IMR-90 (cell line): Measurements from ENCODE around the gene U2SURP. TPM values are rescaled to one million over a fixed set of nuclear protein-coding genes. Genes with fewer than 3 reads are reported as not detected.

Source experiments
- ATAC-seq: fragments of 200-7000 bp; cut with Tn5 transposase; 2 replicates; pipeline ENCODE4 v1.9.1; 2020; ENCODE audit warnings: low read depth, mild to moderate bottlenecking, moderate library complexity
- BruUV-seq: library from RNA; stranded (reverse); fragments of 400-500 nt; replicated peaks from 2 replicates; lab custom pipeline; 2021; lab: Mats Ljungman, UMichigan
- CTCF ChIA-PET: fragments of 300-600 bp; formaldehyde crosslinking; extraction: SDS; loops from one replicate; lab custom pipeline; 2021; ENCODE audit warnings: antibody characterized with exemption; lab: Yijun Ruan, JAX
- POLR2A ChIA-PET: fragments of 300-600 bp; sonication (Branson Sonifier 250); formaldehyde crosslinking; loops from one replicate; lab custom pipeline; 2022; ENCODE audit warnings: antibody characterized with exemption; ENCODE audit not compliant: unreplicated experiment; lab: Charles Lee
- DNase-seq: peaks from one replicate; pipeline ENCODE4 v3.0.0; 2013
- H2AFZ ChIP-seq: replicated peaks from 2 replicates; pipeline ENCODE3; 2013; ENCODE audit warnings: low read length, mild to moderate bottlenecking; ENCODE audit not compliant: poor library complexity
- H2AK5ac ChIP-seq: 2 replicates; pipeline ENCODE4 v1.6.1; 2013; ENCODE audit warnings: low read depth, low read length, inconsistent platforms
- H2AK9ac ChIP-seq: replicated peaks from 2 replicates; pipeline ENCODE3; 2013; ENCODE audit warnings: mild to moderate bottlenecking, low read depth, low read length, moderate library complexity; ENCODE audit not compliant: poor library complexity
- H2BK120ac ChIP-seq: 2 replicates; pipeline ENCODE4 v1.6.1; 2013; ENCODE audit warnings: low read depth, low read length, inconsistent platforms
- H2BK15ac ChIP-seq: 3 replicates; pipeline ENCODE4 v1.6.1; 2013; ENCODE audit warnings: low read depth, low read length, inconsistent platforms
- H2BK20ac ChIP-seq: 2 replicates; pipeline ENCODE4 v1.6.1; 2013; ENCODE audit warnings: low read depth, mild to moderate bottlenecking, inconsistent platforms, low read length, moderate library complexity
- H2BK5ac ChIP-seq: 2 replicates; pipeline ENCODE4 v1.6.1; 2013; ENCODE audit warnings: mild to moderate bottlenecking, low read depth, low read length, inconsistent platforms; ENCODE audit not compliant: poor library complexity, severe bottlenecking
- H3K14ac ChIP-seq: replicated peaks from 2 replicates; pipeline ENCODE4 v1.6.1; 2013; ENCODE audit warnings: low read depth, low read length, inconsistent platforms
- H3K18ac ChIP-seq: 2 replicates; pipeline ENCODE4 v1.6.1; 2013; ENCODE audit warnings: low read depth, low read length, control low read depth
- H3K23ac ChIP-seq: 2 replicates; pipeline ENCODE4 v1.6.1; 2013; ENCODE audit warnings: low read depth, low read length, inconsistent platforms
- H3K27ac ChIP-seq: 2 replicates; pipeline ENCODE4 v1.5.1; 2013; ENCODE audit warnings: mild to moderate bottlenecking, control low read depth, low read length; ENCODE audit not compliant: insufficient read depth
- H3K27me3 ChIP-seq: 2 replicates; pipeline ENCODE4 v1.6.1; 2013; ENCODE audit warnings: low read length; ENCODE audit not compliant: control insufficient read depth, insufficient read depth
- H3K36me3 ChIP-seq: 2 replicates; pipeline ENCODE4 v1.6.1; 2013; ENCODE audit warnings: low read length, mixed read lengths; ENCODE audit not compliant: control insufficient read depth, insufficient read depth
- H3K4ac ChIP-seq: 2 replicates; pipeline ENCODE4 v1.6.1; 2013; ENCODE audit warnings: low read depth, low read length, inconsistent platforms
- H3K4me1 ChIP-seq: 2 replicates; pipeline ENCODE4 v1.6.1; 2013; ENCODE audit warnings: low read length, mixed read lengths; ENCODE audit not compliant: control insufficient read depth, insufficient read depth
- H3K4me2 ChIP-seq: 2 replicates; pipeline ENCODE4 v1.6.1; 2013; ENCODE audit warnings: low read depth, mild to moderate bottlenecking, control low read depth, low read length, moderate library complexity
- H3K4me3 ChIP-seq: 2 replicates; pipeline ENCODE4 v1.5.1; 2013; ENCODE audit warnings: low read depth, mild to moderate bottlenecking, control low read depth, low read length, moderate library complexity; ENCODE audit not compliant: insufficient read depth
- H3K56ac ChIP-seq: 2 replicates; pipeline ENCODE4 v1.6.1; 2013; ENCODE audit warnings: low read length, inconsistent platforms; ENCODE audit not compliant: insufficient read depth; ENCODE audit errors: extremely low read depth
- H3K79me1 ChIP-seq, 2 experiments: 2 replicates each; pipeline ENCODE4 v1.6.1; 2013; ENCODE audit warnings: low read length in 2 of 2, inconsistent platforms in 1 of 2, low read depth in 1 of 2
- H3K9ac ChIP-seq: 2 replicates; pipeline ENCODE4 v1.6.1; 2013; ENCODE audit warnings: low read depth, low read length, control low read depth
- H3K9me1 ChIP-seq: 2 replicates; pipeline ENCODE4 v1.6.1; 2013; ENCODE audit warnings: low read length, inconsistent platforms; ENCODE audit not compliant: insufficient read depth
- H3K9me3 ChIP-seq: 2 replicates; pipeline ENCODE4 v1.6.1; 2013; ENCODE audit warnings: low read length; ENCODE audit not compliant: control insufficient read depth, insufficient read depth
- H4K20me1 ChIP-seq: 2 replicates; pipeline ENCODE4 v1.6.1; 2013; ENCODE audit warnings: low read length, inconsistent platforms; ENCODE audit not compliant: insufficient read depth
- H4K5ac ChIP-seq: 2 replicates; pipeline ENCODE4 v1.6.1; 2013; ENCODE audit warnings: mild to moderate bottlenecking, low read depth, low read length, control low read depth
- H4K8ac ChIP-seq, 2 experiments: 2 replicates each; pipeline ENCODE4 v1.6.1; 2013; ENCODE audit warnings: low read depth in 2 of 2, low read length in 2 of 2, control low read depth in 1 of 2, inconsistent platforms in 1 of 2
- H4K91ac ChIP-seq: 2 replicates; pipeline ENCODE4 v1.6.1; 2013; ENCODE audit warnings: low read depth, low read length, inconsistent platforms; ENCODE audit not compliant: insufficient read depth
- BHLHE40 ChIP-seq: fragments of 150-350 bp; IDR thresholded peaks from 2 replicates; pipeline ENCODE4 v1.6.1; 2016; ENCODE audit warnings: mild to moderate bottlenecking, low read depth, low read length
- CEBPB ChIP-seq: IDR thresholded peaks from 2 replicates; pipeline ENCODE4 v1.6.1; 2012; ENCODE audit warnings: low read depth, low read length, improper control_type of control experiment
- CHD1 ChIP-seq: IDR thresholded peaks from 2 replicates; pipeline ENCODE4 v1.6.1; 2012; ENCODE audit warnings: low read depth, low read length, improper control_type of control experiment
- MAFK ChIP-seq: IDR thresholded peaks from 2 replicates; pipeline ENCODE4 v1.6.1; 2012; ENCODE audit warnings: low read depth, low read length, improper control_type of control experiment
- MXI1 ChIP-seq: IDR thresholded peaks from 2 replicates; pipeline ENCODE4 v1.6.1; 2012; ENCODE audit warnings: low read depth, mild to moderate bottlenecking, low read length, moderate library complexity, borderline replicate concordance
- NFE2L2 ChIP-seq: fragments of 150-350 bp; IDR thresholded peaks from 2 replicates; pipeline ENCODE4 v1.6.1; 2016; ENCODE audit warnings: low read depth, mild to moderate bottlenecking, low read length
- RAD21 ChIP-seq: IDR thresholded peaks from 2 replicates; pipeline ENCODE4 v1.6.1; 2012; ENCODE audit warnings: low read length, improper control_type of control experiment
- RCOR1 ChIP-seq: IDR thresholded peaks from 2 replicates; pipeline ENCODE4 v1.6.1; 2012; ENCODE audit warnings: mild to moderate bottlenecking, low read length, improper control_type of control experiment; ENCODE audit not compliant: insufficient replicate concordance
- RFX5 ChIP-seq: IDR thresholded peaks from 2 replicates; pipeline ENCODE4 v1.8.0; 2012; ENCODE audit warnings: low read depth, mild to moderate bottlenecking, low read length, moderate library complexity
- SMC3 ChIP-seq: fragments of 150-350 bp; IDR thresholded peaks from 2 replicates; pipeline ENCODE4 v1.6.1; 2016; ENCODE audit warnings: low read depth, mild to moderate bottlenecking, antibody characterized with exemption, low read length, moderate library complexity
- WGBS, 2 experiments: methylation state at CpG; one replicate each; pipeline versions ENCODE4 v1.1.5 to v1.1.7; 2013; ENCODE audit warnings: missing lambda C conversion rate in 2 of 2; ENCODE audit not compliant: insufficient read length in 1 of 2; ENCODE audit errors: extremely low coverage in 2 of 2; 5-methylcytosine and 5-hydroxymethylcytosine counted together
- dilution Hi-C: fragments of 300-500 bp; cut with HindIII; formaldehyde crosslinking; loops from one replicate; pipeline ENCODE4 v1.14.3; 2018; ENCODE audit warnings: low sequenced_read_pairs; ENCODE audit not compliant: unreplicated experiment
- in situ Hi-C: fragments of 300-500 bp; cut with MboI; formaldehyde crosslinking; loops from 3 replicates; pipeline ENCODE4 v1.14.3; 2019; ENCODE audit warnings: low sequenced_read_pairs, inconsistent platforms, mixed read lengths
- intact Hi-C: fragments of 100-400 bp; cut with micrococcal nuclease; formaldehyde crosslinking; loops from 2 replicates; pipeline ENCODE4 v1.10.0; 2022
- polyA plus RNA-seq, 3 experiments: library from polyadenylated mRNA; depleted of rRNA; stranded (reverse); fragments of >200 nt; gene quantifications; 2 replicates each; pipeline ENCODE4 v1.2.3, GENCODE V29; 2012; ENCODE audit warnings: low replicate concordance in 1 of 3
- total RNA-seq: library from RNA; depleted of rRNA; stranded (reverse); fragments of >200 nt; gene quantifications from 2 replicates; pipeline ENCODE4 v1.2.3, GENCODE V29; 2012

The U2SURP gene
- total and polyA plus RNA-seq, 2 of the 4 experiments (the other 2 are of a cell fraction): 24.8 to 29.4 TPM

- ATAC-seq: peak; percentile 78
- Histone ChIP-seq H3K14ac (no peak within 1 kb of the TSS), H4K5ac (no peak within 1 kb of the TSS), H4K20me1 (no peaks in the 10 kb centered on the region), H4K91ac (no peak within 1 kb of the TSS), H3K4me3 (peak within 1 kb of the TSS; percentile 48), H3K4me1 (0 out of 2 replicates have a peak, but pooled peaks cover 2% of the 10 kb centered on the region), H3K23ac (peak within 1 kb of the TSS; percentile 43; the same call in 1 of the 2 replicates), H2AK5ac (no peak within 1 kb of the TSS), H3K4ac (no peak within 1 kb of the TSS), H2BK20ac (no peak within 1 kb of the TSS), H3K9ac (no peak within 1 kb of the TSS), H3K9me1 (no peaks in the 10 kb centered on the region; the same call in 1 of the 2 replicates), H3K27me3 (peaks cover 54% of the 10 kb centered on the region), H3K18ac (no peak within 1 kb of the TSS), H2BK120ac (no peak within 1 kb of the TSS), H2AFZ (peak within 1 kb of the TSS; percentile 84), H3K27ac (no peak within 1 kb of the TSS), H3K9me3 (peaks cover 2% of the 10 kb centered on the region; the same call in 1 of the 2 replicates), H2AK9ac (peak within 1 kb of the TSS; percentile 46), H3K56ac (no peak within 1 kb of the TSS), H2BK15ac (no peak within 1 kb of the TSS), H3K4me2 (peak within 1 kb of the TSS; percentile 79), H3K36me3 (no peaks in the 10 kb centered on the region), H4K8ac (no peak within 1 kb of the TSS), H2BK5ac (no peak within 1 kb of the TSS), H3K79me1 (no peaks in the 10 kb centered on the region)
- no peak for TF ChIP-seq RFX5
- TF ChIP-seq NFE2L2: no peak
- TF ChIP-seq RCOR1: no peak
- TF ChIP-seq BHLHE40: no peak
- no peak for TF ChIP-seq SMC3
- no peak for TF ChIP-seq CEBPB
- TF ChIP-seq MAFK: no peak
- no peak for TF ChIP-seq CHD1
- no peak for TF ChIP-seq RAD21
- no peak for TF ChIP-seq MXI1
- WGBS, 2 experiments: 0% methylated on average over 12 of the region's 117 CpGs; no CpG with 5 or more reads in 1 of the 2 experiments
- BruUV-seq: no TSS peak
- POLR2A ChIA-PET: no interaction called here
- in situ Hi-C loops (no loop called here), dilution Hi-C loops (no loop called here), intact Hi-C loops (no loop called here)
- CTCF ChIA-PET: no interaction called here
- DNase-seq: peak; percentile 4
These were observed 37.6 kb upstream of the U2SURP start, which contains the start of gene PAQR9 for GRCh38 chr3:142963516-142964448. PAQR9 (minus strand) TSS chr3:142963674; CDS start chr3:142963336, 338 bp downstream.
